ENCODE results near the gene AP4M1.

Gene AP4M1

DNA sequence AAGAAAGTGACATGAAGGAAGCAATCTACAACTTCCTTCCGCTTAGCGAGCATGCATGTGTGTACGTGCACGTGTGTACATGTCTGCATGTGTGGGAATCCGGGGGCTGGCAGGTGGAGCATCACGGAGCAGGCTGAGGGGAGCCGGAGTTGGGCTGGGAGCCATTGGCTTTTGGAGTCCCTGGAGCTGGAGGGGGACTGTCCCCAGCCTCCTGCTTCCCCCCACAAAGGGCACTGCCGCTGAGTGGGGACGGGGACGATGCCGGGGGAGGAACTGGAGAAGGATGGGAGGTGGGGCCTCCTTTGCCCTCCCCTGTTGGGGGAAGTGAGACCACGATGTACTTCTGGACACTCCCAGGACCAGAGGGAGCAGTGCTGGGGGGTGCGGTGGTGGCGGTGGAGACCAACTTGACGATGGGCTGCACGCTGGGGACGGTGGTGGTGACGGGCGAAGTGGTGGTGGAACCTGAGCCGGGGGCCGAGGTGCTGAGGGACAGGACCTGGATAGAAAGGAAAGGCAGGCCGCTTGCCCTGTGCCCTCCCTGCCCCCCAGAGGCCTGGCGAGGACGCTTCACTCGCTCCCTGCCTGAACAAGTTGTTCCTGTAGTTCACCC, 5.8 kb downstream of the AP4M1 start:
- no peak for ATAC-seq
- TF ChIP-seq ZNF8 (CRISPR knock-in tag; IDR thresholded peaks at IDR 0.05): no peak

DNA sequence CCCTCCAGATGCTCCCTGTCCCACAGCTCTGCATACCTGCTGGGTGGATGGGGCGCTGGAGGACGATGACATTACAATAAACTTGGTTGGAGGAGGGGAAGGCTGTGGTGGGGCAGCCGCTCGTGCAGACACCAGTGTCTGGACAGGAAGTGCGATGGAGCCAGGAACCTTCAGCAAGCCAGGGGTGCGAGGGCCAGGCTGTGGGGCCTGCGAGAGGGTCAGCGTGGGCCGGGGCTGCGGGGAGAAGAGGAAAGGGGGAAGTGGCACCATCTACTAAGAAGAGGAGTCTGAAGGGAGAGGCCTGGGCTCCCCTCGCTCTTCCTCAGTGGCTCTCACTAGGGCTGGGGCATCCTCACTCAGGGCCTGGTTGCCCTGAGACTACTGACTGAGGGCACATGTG, 6.4 kb downstream of the AP4M1 start:
- ATAC-seq: no peak; the same call in 2 of the 3 replicates

DNA sequence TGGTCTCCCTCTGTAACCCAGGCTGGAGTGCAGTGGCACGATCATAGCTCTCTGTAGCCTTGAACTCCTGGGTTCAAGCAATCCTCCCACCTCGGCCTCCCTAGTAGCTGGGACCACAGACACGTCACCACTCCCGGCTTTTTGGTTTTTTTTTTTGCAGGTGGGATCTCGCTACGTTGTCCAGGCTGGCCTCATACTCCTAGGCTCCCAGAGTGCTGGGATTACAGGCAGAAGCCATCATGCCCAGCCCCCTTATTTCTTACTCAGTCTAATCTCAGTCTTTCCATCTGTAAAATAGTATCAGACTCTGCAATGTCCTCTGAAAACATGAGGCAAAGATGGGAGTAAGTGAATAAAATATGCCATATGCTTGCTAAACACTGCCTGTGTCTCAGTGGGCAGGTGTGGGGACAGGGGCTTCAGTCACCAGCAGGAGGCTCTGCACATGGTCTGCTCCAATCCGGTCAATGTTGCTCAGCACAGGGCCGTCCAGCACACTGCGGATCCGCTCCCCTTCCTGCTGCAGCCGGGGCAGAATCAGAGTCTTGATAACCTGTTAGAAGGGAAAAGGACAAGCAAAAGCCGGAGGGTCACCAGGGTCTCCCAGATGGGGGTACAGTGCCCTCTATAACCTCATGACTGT, 8.2 kb downstream of the AP4M1 start:
- ATAC-seq: peak; percentile 42
- no peak for TF ChIP-seq GLIS3 (CRISPR knock-in tag; IDR thresholded peaks at IDR 0.05)
- no peak for TF ChIP-seq BACH2 (CRISPR knock-in tag; IDR thresholded peaks at IDR 0.05; ENCODE audit: borderline replicate concordance)
- TF ChIP-seq ZC3H10 (CRISPR knock-in tag; IDR thresholded peaks at IDR 0.05): no peak
- TF ChIP-seq PPARA (CRISPR knock-in tag; IDR thresholded peaks at IDR 0.05; ENCODE audit: borderline replicate concordance): no peak
- no peak for TF ChIP-seq OSR1 (CRISPR knock-in tag; IDR thresholded peaks at IDR 0.05)
- TF ChIP-seq, protein P1, sequence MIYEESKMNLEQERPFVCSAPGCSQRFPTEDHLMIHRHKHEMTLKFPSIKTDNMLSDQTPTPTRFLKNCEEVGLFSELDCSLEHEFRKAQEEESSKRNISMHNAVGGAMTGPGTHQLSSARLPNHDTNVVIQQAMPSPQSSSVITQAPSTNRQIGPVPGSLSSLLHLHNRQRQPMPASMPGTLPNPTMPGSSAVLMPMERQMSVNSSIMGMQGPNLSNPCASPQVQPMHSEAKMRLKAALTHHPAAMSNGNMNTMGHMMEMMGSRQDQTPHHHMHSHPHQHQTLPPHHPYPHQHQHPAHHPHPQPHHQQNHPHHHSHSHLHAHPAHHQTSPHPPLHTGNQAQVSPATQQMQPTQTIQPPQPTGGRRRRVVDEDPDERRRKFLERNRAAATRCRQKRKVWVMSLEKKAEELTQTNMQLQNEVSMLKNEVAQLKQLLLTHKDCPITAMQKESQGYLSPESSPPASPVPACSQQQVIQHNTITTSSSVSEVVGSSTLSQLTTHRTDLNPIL (CRISPR knock-in tag; IDR thresholded peaks at IDR 0.05; ENCODE audit: low read depth): no peak
- TF ChIP-seq ZNF565 (CRISPR knock-in tag; conservative IDR thresholded peaks at IDR 0.05; ENCODE audit: low read depth): no peak
- TF ChIP-seq ZNF70 (CRISPR knock-in tag; IDR thresholded peaks at IDR 0.05): no peak
- no peak for TF ChIP-seq CSDC2 (CRISPR knock-in tag; IDR thresholded peaks at IDR 0.05)
- TF ChIP-seq, protein P2, sequence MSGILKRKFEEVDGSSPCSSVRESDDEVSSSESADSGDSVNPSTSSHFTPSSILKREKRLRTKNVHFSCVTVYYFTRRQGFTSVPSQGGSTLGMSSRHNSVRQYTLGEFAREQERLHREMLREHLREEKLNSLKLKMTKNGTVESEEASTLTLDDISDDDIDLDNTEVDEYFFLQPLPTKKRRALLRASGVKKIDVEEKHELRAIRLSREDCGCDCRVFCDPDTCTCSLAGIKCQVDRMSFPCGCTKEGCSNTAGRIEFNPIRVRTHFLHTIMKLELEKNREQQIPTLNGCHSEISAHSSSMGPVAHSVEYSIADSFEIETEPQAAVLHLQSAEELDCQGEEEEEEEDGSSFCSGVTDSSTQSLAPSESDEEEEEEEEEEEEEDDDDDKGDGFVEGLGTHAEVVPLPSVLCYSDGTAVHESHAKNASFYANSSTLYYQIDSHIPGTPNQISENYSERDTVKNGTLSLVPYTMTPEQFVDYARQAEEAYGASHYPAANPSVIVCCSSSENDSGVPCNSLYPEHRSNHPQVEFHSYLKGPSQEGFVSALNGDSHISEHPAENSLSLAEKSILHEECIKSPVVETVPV (CRISPR knock-in tag; IDR thresholded peaks at IDR 0.05): no peak
- TF ChIP-seq ZNF8 (CRISPR knock-in tag; IDR thresholded peaks at IDR 0.05): no peak
- TF ChIP-seq, protein P3, sequence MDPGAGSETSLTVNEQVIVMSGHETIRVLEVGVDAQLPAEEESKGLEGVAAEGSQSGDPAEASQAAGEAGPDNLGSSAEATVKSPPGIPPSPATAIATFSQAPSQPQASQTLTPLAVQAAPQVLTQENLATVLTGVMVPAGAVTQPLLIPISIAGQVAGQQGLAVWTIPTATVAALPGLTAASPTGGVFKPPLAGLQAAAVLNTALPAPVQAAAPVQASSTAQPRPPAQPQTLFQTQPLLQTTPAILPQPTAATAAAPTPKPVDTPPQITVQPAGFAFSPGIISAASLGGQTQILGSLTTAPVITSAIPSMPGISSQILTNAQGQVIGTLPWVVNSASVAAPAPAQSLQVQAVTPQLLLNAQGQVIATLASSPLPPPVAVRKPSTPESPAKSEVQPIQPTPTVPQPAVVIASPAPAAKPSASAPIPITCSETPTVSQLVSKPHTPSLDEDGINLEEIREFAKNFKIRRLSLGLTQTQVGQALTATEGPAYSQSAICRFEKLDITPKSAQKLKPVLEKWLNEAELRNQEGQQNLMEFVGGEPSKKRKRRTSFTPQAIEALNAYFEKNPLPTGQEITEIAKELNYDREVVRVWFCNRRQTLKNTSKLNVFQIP (CRISPR knock-in tag; IDR thresholded peaks at IDR 0.05; ENCODE audit: borderline replicate concordance, low read depth): no peak
- TF ChIP-seq, protein P4, sequence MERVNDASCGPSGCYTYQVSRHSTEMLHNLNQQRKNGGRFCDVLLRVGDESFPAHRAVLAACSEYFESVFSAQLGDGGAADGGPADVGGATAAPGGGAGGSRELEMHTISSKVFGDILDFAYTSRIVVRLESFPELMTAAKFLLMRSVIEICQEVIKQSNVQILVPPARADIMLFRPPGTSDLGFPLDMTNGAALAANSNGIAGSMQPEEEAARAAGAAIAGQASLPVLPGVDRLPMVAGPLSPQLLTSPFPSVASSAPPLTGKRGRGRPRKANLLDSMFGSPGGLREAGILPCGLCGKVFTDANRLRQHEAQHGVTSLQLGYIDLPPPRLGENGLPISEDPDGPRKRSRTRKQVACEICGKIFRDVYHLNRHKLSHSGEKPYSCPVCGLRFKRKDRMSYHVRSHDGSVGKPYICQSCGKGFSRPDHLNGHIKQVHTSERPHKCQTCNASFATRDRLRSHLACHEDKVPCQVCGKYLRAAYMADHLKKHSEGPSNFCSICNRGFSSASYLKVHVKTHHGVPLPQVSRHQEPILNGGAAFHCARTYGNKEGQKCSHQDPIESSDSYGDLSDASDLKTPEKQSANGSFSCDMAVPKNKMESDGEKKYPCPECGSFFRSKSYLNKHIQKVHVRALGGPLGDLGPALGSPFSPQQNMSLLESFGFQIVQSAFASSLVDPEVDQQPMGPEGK (CRISPR knock-in tag; IDR thresholded peaks at IDR 0.05; ENCODE audit: borderline replicate concordance): no peak
- no peak for TF ChIP-seq RARB (CRISPR knock-in tag; IDR thresholded peaks at IDR 0.05)
- TF ChIP-seq ESRRG (CRISPR knock-in tag; IDR thresholded peaks at IDR 0.05): no peak
- no peak for TF ChIP-seq TCF4 (CRISPR knock-in tag; IDR thresholded peaks at IDR 0.05; ENCODE audit: borderline replicate concordance)
- TF ChIP-seq ISL1 (CRISPR knock-in tag; IDR thresholded peaks at IDR 0.05): no peak

More for the DNA sequence above, 6.4 kb downstream of the AP4M1 start:
- TF ChIP-seq ZC3H10 (CRISPR knock-in tag; IDR thresholded peaks at IDR 0.05) (no peak), ARNTL (CRISPR knock-in tag; IDR thresholded peaks at IDR 0.05; ENCODE audit: borderline replicate concordance, low read depth) (no peak), ZNF8 (CRISPR knock-in tag; IDR thresholded peaks at IDR 0.05) (no peak), TOX (CRISPR knock-in tag; IDR thresholded peaks at IDR 0.05; ENCODE audit: borderline replicate concordance) (no peak), BACH2 (CRISPR knock-in tag; IDR thresholded peaks at IDR 0.05; ENCODE audit: borderline replicate concordance) (no peak), PPARA (CRISPR knock-in tag; IDR thresholded peaks at IDR 0.05; ENCODE audit: borderline replicate concordance) (no peak), ISL1 (CRISPR knock-in tag; IDR thresholded peaks at IDR 0.05) (no peak), ZNF565 (CRISPR knock-in tag; conservative IDR thresholded peaks at IDR 0.05; ENCODE audit: low read depth) (no peak), OSR1 (CRISPR knock-in tag; IDR thresholded peaks at IDR 0.05) (no peak), RARB (CRISPR knock-in tag; IDR thresholded peaks at IDR 0.05) (no peak), TCF4 (CRISPR knock-in tag; IDR thresholded peaks at IDR 0.05; ENCODE audit: borderline replicate concordance) (no peak), ZFP3 (CRISPR knock-in tag; IDR thresholded peaks at IDR 0.05) (no peak), SNAI2 (CRISPR knock-in tag; IDR thresholded peaks at IDR 0.05) (no peak), ZNF70 (CRISPR knock-in tag; IDR thresholded peaks at IDR 0.05) (no peak), ESRRG (CRISPR knock-in tag; IDR thresholded peaks at IDR 0.05) (no peak), ZFP30 (CRISPR knock-in tag; IDR thresholded peaks at IDR 0.05) (no peak)
- TF ChIP-seq, protein P5, sequence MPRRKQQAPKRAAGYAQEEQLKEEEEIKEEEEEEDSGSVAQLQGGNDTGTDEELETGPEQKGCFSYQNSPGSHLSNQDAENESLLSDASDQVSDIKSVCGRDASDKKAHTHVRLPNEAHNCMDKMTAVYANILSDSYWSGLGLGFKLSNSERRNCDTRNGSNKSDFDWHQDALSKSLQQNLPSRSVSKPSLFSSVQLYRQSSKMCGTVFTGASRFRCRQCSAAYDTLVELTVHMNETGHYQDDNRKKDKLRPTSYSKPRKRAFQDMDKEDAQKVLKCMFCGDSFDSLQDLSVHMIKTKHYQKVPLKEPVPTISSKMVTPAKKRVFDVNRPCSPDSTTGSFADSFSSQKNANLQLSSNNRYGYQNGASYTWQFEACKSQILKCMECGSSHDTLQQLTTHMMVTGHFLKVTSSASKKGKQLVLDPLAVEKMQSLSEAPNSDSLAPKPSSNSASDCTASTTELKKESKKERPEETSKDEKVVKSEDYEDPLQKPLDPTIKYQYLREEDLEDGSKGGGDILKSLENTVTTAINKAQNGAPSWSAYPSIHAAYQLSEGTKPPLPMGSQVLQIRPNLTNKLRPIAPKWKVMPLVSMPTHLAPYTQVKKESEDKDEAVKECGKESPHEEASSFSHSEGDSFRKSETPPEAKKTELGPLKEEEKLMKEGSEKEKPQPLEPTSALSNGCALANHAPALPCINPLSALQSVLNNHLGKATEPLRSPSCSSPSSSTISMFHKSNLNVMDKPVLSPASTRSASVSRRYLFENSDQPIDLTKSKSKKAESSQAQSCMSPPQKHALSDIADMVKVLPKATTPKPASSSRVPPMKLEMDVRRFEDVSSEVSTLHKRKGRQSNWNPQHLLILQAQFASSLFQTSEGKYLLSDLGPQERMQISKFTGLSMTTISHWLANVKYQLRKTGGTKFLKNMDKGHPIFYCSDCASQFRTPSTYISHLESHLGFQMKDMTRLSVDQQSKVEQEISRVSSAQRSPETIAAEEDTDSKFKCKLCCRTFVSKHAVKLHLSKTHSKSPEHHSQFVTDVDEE (CRISPR knock-in tag; IDR thresholded peaks at IDR 0.05): no peak
- TF ChIP-seq, protein P1 (CRISPR knock-in tag; IDR thresholded peaks at IDR 0.05; ENCODE audit: low read depth): no peak
